GM23248 (cell line): Measurements from ENCODE around the gene MPZ.
"Not testable (repeated sequence)": the region's sequence is repeated elsewhere in the genome, so short reads cannot be mapped to it uniquely, and the experiment has no call there.

Source experiments
- EZH2 ChIP-seq: fragments of 200-600 bp; sonication (generic); IDR thresholded peaks from 2 replicates; pipeline ENCODE4 v1.6.1; 2018; ENCODE audit warnings: antibody characterized with exemption, mild to moderate bottlenecking; ENCODE audit not compliant: insufficient read depth, poor library complexity, severe bottlenecking
- EZH2phosphoT487 ChIP-seq: fragments of 200-600 bp; sonication (generic); IDR thresholded peaks from 2 replicates; pipeline ENCODE4 v1.6.1; 2018; ENCODE audit warnings: antibody characterized with exemption, moderate library complexity, mild to moderate bottlenecking, low read depth; ENCODE audit not compliant: insufficient read depth

GRCh38 chr1:161315841-161316674, 6.3 kb upstream of the MPZ start:
- TF ChIP-seq EZH2, EZH2phosphoT487: not testable (repeated sequence)
